Measurements from ENCODE around the gene NLRP1. TPM values are rescaled to one million over a fixed set of nuclear protein-coding genes. Genes with fewer than 3 reads are reported as not detected.

Gene NLRP1
- total and polyA plus RNA-seq, 9 of the 15 experiments (the other 6 are each of a cell fraction or from before 2014, with no cell fraction given), result 4.0 to 69.4 (median 27.7) TPM

- no peak overlapping the region for H3K4me2 ChIP-seq (ENCODE audit: insufficient read depth, low read length)
- peaks cover 7% of the 10 kb centered on the region; the same call in 2 of the 3 replicates for H3K79me2 ChIP-seq (ENCODE audit: control insufficient read depth, insufficient read depth, low read length)
- H4K20me1 ChIP-seq (replicated peaks; ENCODE audit: control insufficient read depth, insufficient read depth, low read length), result peaks cover 11% of the 10 kb centered on the region
- H3K4me3 ChIP-seq, result no peak overlapping the region
- H3K36me3 ChIP-seq (ENCODE audit: control insufficient read depth, insufficient read depth, low read length), result peaks cover 30% of the 10 kb centered on the region; the same call in 2 of the 3 replicates
- no peak for ATAC-seq
- H3K4me1 ChIP-seq (replicated peaks in 1 of 2; ENCODE audit: control insufficient read depth in 2 of 2, insufficient read depth in 2 of 2, low read length in 2 of 2), result no peaks in the 10 kb centered on the region
- H3K9me1 ChIP-seq (ENCODE audit: control insufficient read depth, insufficient read depth, low read length), result peaks cover 3% of the 10 kb centered on the region
- DNase-seq (ENCODE audit: extremely low read depth in 1 of 4, low spot score in 3 of 4), result no peak
- no peak for TF ChIP-seq ZNF707 (CRISPR knock-in tag; conservative IDR thresholded peaks at IDR 0.05)
- no peak for TF ChIP-seq BACH1 (tag; IDR thresholded peaks at IDR 0.05)
- no peak for TF ChIP-seq ZSCAN29 (IDR thresholded peaks at IDR 0.05)
- TF ChIP-seq BRCA1 (IDR thresholded peaks at IDR 0.05), result no peak
- no peak for TF ChIP-seq BRCA1 (CRISPR knock-in tag; IDR thresholded peaks at IDR 0.05)
- TF ChIP-seq KAT7 (CRISPR knock-in tag; IDR thresholded peaks at IDR 0.05; ENCODE audit: borderline replicate concordance), result no peak
- TF ChIP-seq KDM5B (IDR thresholded peaks at IDR 0.05; ENCODE audit: insufficient replicate concordance, low read depth, low read length), result no peak
- TF ChIP-seq TARDBP (IDR thresholded peaks at IDR 0.05), result no peak
- no peak for TF ChIP-seq ZNF699 (CRISPR knock-in tag; IDR thresholded peaks at IDR 0.05; ENCODE audit: insufficient replicate concordance)
- TF ChIP-seq KDM4B (IDR thresholded peaks at IDR 0.05; ENCODE audit: borderline replicate concordance in 2 of 2, low read depth in 1 of 2), result no peak
- no peak for TF ChIP-seq ZBTB34 (CRISPR knock-in tag; IDR thresholded peaks at IDR 0.05)
- ChIA-PET POLR2A (interaction anchor here (2.3 kb wide), 1 partner anchor 8 kb away, joined by 7 read pairs; no protein-coding TSS in a partner anchor), CTCF (ENCODE audit: low intra/inter-chr PET ratio) (no interaction called here)
- H3K9me3 ChIP-seq (replicated peaks; ENCODE audit: control insufficient read depth, insufficient read depth, low read depth, low read length), result no peaks in the 10 kb centered on the region
- 100% methylated on average over 2 of the region's 2 CpGs for WGBS (ENCODE audit: insufficient coverage, low coverage, missing lambda C conversion rate)
- no peak for FAIRE-seq
- in situ Hi-C loops (cut with MboI) (no loop called here), intact Hi-C loops (cut with micrococcal nuclease) (loop anchor here (10.0 kb wide), 1 partner anchor 828 kb away; no protein-coding TSS in a partner anchor)
- BruUV-seq (replicated peaks), result no TSS peak
- no peak overlapping the region for H3K27ac ChIP-seq (ENCODE audit: extremely low read depth, low read depth, low read length)
- H2AFZ ChIP-seq (ENCODE audit: low read depth, low read length), result no peak overlapping the region
- no peaks in the 10 kb centered on the region for H3K27me3 ChIP-seq (ENCODE audit: control insufficient read depth in 2 of 2, insufficient read depth in 2 of 2, low read length in 2 of 2)
- no peak overlapping the region for H3K9ac ChIP-seq (ENCODE audit: insufficient read depth in 1 of 2, low read depth in 2 of 2, low read length in 2 of 2)
Measured at GRCh38 chr17:5596421-5596820, 12.1 kb upstream of the NLRP1 start.

Measured in K562 (cell line).